Gastrocnemius medialis (tissue), 4 donors: ENCODE data around the gene ZMYND12. TPM values are rescaled to one million over a fixed set of nuclear protein-coding genes. Genes with fewer than 3 reads are reported as not detected.
A peak's percentile ranks its signal among the peaks of the same experiment; 100 is the strongest.

Experiments
- ATAC-seq, 2 donors: fragments of 150-250 bp; one replicate each; pipeline ENCODE4 v1.9.1; 2016
- DNase-seq, 2 donors: peaks; one replicate each; pipeline ENCODE4 v3.0.0-alpha.2; 2019
- H3K27ac ChIP-seq, 4 donors: fragments of 200-600 bp; sonication (generic); 1 replicate in 1 of 4; 2 replicates in 3 of 4; pipeline ENCODE4 v1.5.1; 2016 to 2018; ENCODE audit warnings: mild to moderate bottlenecking in 2 of 4, moderate library complexity in 1 of 4
- H3K27me3 ChIP-seq, 3 donors: fragments of 200-600 bp; sonication (generic) in 2 of 3; 1 replicate in 1 of 3; 2 replicates in 2 of 3; pipeline versions ENCODE4 v1.5.1 to v1.6.0; 2016 to 2019; ENCODE audit warnings: mild to moderate bottlenecking in 1 of 3, moderate library complexity in 1 of 3
- H3K36me3 ChIP-seq, 2 donors: fragments of 200-600 bp; sonication (generic) in 1 of 2; one replicate each; pipeline ENCODE4 v1.5.1; 2017 to 2018
- H3K4me1 ChIP-seq, 2 donors: fragments of 200-600 bp; sonication (generic) in 1 of 2; one replicate each; pipeline ENCODE4 v1.5.1; 2016 to 2017; ENCODE audit warnings: mild to moderate bottlenecking in 2 of 2
- H3K4me3 ChIP-seq, 4 donors: fragments of 200-600 bp; sonication (generic) in 3 of 4; 1 replicate in 1 of 4; 2 replicates in 3 of 4; pipeline ENCODE4 v1.5.1; 2016 to 2019; ENCODE audit warnings: mild to moderate bottlenecking in 2 of 4
- H3K9me3 ChIP-seq, 3 donors: fragments of 200-600 bp; sonication (generic) in 2 of 3; 1 replicate in 1 of 3; 2 replicates in 2 of 3; pipeline ENCODE4 v1.5.1; 2016 to 2019
- CTCF ChIP-seq, 5 experiments: fragments of 450-650 bp in 3 of 5; fragments of 200-600 bp in 2 of 5; sonication (generic) in 2 of 5; IDR thresholded peaks in 4 of 5; conservative IDR thresholded peaks in 1 of 5; 1 replicate in 4 of 5; 2 replicates in 1 of 5; pipeline ENCODE4 v1.5.1; 2016 to 2019; ENCODE audit warnings: antibody characterized with exemption in 5 of 5, mild to moderate bottlenecking in 3 of 5, moderate library complexity in 3 of 5
- POLR2A ChIP-seq, 2 donors: fragments of 450-650 bp; IDR thresholded peaks; one replicate each; pipeline ENCODE4 v1.6.1; 2017; ENCODE audit warnings: antibody characterized with exemption in 2 of 2, mild to moderate bottlenecking in 2 of 2, moderate library complexity in 2 of 2
- in situ Hi-C, 4 donors: fragments of 200-750 bp; cut with MboI; loops; one replicate each; pipeline versions ENCODE4 v1.15.0 to v1.8.0; 2017; ENCODE audit warnings: low sequenced_read_pairs in 4 of 4
- intact Hi-C: fragments of 100-400 bp; cut with DNase I; formaldehyde crosslinking; loops from one replicate; pipeline ENCODE4 v1.15.1; 2023; ENCODE audit warnings: low total_unique reads
- total RNA-seq, 4 donors: library from RNA; depleted of rRNA; stranded (reverse); fragments of >200 nt; gene quantifications; one replicate each; pipeline versions ENCODE4 v1.1.0 to v1.2.3, GENCODE V29; 2016

The ZMYND12 gene
- total RNA-seq, 4 donors from 2014 or later = 0.80 to 1.0 TPM; not detected in 2

DNA sequence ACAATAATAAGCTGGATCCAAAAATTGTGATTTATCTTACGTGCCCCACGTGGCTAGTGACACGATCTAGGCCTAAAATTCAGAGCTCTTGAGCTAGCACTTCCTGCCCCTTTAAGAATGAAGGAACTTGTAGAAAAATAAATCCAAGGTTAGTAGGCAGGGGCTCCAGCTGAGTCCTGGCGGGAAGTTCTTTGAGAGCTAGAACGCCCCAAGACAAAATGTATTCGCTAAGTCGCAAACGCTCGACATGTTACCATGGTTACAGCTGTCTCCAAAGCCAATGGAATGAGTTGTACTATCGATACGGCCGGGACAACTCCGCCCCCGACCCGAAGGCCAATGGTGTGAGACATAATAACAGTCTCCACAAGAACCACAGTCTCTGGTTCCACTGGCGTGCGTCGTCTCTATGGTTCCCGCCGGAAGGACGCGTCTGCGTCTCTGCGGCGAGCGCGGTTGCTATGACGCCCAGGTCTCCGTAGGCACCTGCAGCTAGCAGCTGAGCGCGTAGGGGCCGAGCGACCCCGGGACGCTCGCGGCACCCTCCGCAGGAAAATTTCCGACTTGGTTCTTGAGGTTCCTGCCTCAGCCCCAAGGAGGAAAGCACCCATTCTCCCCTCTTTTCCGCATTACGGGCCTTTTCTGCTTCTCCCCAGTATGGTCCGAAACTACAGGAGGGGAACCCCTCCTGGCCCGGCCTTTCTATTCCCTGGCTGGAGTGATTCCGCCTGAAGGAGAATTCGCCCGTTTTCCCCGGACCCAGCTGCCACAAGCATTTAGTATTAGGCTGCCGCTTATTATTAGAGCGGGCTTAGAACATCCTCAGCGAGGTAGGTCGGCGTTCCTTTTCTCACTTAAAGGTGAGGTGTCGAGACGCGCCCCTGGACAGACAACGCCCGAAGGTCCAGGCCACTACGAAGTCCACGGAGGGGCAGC is 7.3 kb upstream of the ZMYND12 start, which contains the start of gene CCDC30:
Gene CCDC30, plus strand, starts transcription at position 459 of the 936 bp plus-strand sequence. CDS start 17,266 bp downstream, outside the sequence.
- DNase-seq = peak; percentile 94 to 95
- peaks cover 14 to 16% of the 10 kb centered on the region in 2 donors for H3K4me1 ChIP-seq
- intact Hi-C loops = loop anchor here (1.0 to 10.0 kb wide), 5 partner anchors 120 to 354 kb away; partner anchors contain the start of genes C1orf50, ERMAP, P3H1 and PPIH
- in situ Hi-C loops = no loop called here
- H3K36me3 ChIP-seq = peaks cover 0 to 30% of the 10 kb centered on the region in 2 donors
- peak within 1 kb of the TSS; percentile 61 to 79 (median 70) for H3K4me3 ChIP-seq
- peak; percentile 100 for ATAC-seq
- H3K9me3 ChIP-seq = no peaks in the 10 kb centered on the region
- no peak for TF ChIP-seq CTCF (IDR thresholded peaks at IDR 0.05 in 4 of 5, conservative IDR thresholded peaks at IDR 0.05 in 1 of 5)
- TF ChIP-seq POLR2A (IDR thresholded peaks at IDR 0.05) = no peak
- H3K27me3 ChIP-seq = no peaks in the 10 kb centered on the region
- H3K27ac ChIP-seq = no peak within 1 kb of the TSS

DNA sequence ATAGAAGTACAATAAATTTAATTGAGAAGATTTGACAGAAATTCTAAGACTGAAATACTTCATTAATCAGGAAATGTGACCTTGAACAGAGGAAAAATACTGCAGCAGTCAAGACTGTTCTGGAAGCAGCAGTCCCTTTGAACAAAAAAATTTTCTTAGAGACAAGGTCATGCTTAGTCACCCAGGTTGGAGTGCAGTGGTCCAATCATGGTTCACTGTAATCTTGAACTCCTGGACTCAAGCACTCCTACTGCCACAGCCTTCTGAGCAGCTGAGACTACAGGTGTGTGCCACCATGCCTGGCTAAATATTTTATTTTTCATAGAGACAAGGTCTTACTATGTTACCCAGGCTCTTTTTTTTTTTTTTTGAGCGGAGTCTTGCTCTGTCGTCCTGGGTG is 5.4 kb upstream of the ZMYND12 start:
- TF ChIP-seq POLR2A (IDR thresholded peaks at IDR 0.05) = no peak
- TF ChIP-seq CTCF (IDR thresholded peaks at IDR 0.05 in 4 of 5, conservative IDR thresholded peaks at IDR 0.05 in 1 of 5) = no peak
- Histone ChIP-seq H3K36me3 (peaks cover 0 to 30% of the 10 kb centered on the region in 2 donors), H3K4me3 (no peak overlapping the region), H3K9me3 (no peaks in the 10 kb centered on the region), H3K27me3 (no peaks in the 10 kb centered on the region), H3K4me1 (peaks cover 23 to 25% of the 10 kb centered on the region in 2 donors), H3K27ac (no peak overlapping the region)
- intact Hi-C loops (loop anchor here (10.0 kb wide), 1 partner anchor 224 kb away; the partner anchor contains the start of gene YBX1), in situ Hi-C loops (no loop called here)
- ATAC-seq = no peak
- no peak for DNase-seq

DNA sequence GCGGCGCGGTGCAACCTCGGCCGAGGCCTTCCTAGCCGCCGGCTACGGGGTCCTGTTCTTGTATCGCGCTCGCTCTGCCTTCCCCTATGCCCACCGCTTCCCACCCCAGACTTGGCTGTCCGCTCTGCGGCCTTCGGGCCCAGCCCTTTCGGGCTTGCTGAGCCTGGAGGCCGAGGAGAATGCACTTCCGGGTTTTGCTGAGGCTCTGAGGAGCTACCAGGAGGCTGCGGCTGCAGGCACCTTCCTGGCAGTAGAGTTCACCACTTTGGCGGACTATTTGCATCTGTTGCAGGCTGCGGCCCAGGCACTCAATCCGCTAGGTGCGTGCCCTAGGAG is 900 bp upstream of the ZMYND12 start:
- Histone ChIP-seq H3K27ac (peak overlapping the region; percentile 90 to 95 (median 94)), H3K36me3 (peaks cover 0 to 30% of the 10 kb centered on the region in 2 donors), H3K9me3 (no peaks in the 10 kb centered on the region), H3K4me3 (peak overlapping the region; percentile 86 to 99 (median 90)), H3K4me1 (peaks cover 13 to 19% of the 10 kb centered on the region in 2 donors), H3K27me3 (no peaks in the 10 kb centered on the region)
- TF ChIP-seq POLR2A (IDR thresholded peaks at IDR 0.05) (no peak), CTCF (IDR thresholded peaks at IDR 0.05 in 4 of 5, conservative IDR thresholded peaks at IDR 0.05 in 1 of 5) (no peak)
- in situ Hi-C loops (no loop called here), intact Hi-C loops (loop anchor here (5.0 to 10.0 kb wide), 2 partner anchors 282 to 716 kb away; partner anchors contain the start of genes CFAP57 and EBNA1BP2)
- ATAC-seq = peak; percentile 38 to 53
- peak; percentile 17 to 19 for DNase-seq

GRCh38 chr1:42454403-42454802 is 1.4 kb downstream of the ZMYND12 start:
- Histone ChIP-seq H3K4me3 (no peak overlapping the region), H3K9me3 (no peaks in the 10 kb centered on the region), H3K27me3 (no peaks in the 10 kb centered on the region), H3K4me1 (peaks cover 13 to 19% of the 10 kb centered on the region in 2 donors), H3K36me3 (peaks cover 0 to 11% of the 10 kb centered on the region in 2 donors), H3K27ac (no peak overlapping the region)
- ATAC-seq (no peak), DNase-seq (no peak)
- intact Hi-C loops = loop anchor here (10.0 kb wide), 1 partner anchor 280 kb away; no protein-coding TSS in a partner anchor
- TF ChIP-seq POLR2A (IDR thresholded peaks at IDR 0.05) (no peak), CTCF (IDR thresholded peaks at IDR 0.05 in 4 of 5, conservative IDR thresholded peaks at IDR 0.05 in 1 of 5) (no peak)
- in situ Hi-C loops = no loop called here
